T-helper 17 cell (primary cell): Measurements from ENCODE around the gene CYTH3. TPM values are rescaled to one million over a fixed set of nuclear protein-coding genes. Genes with fewer than 3 reads are reported as not detected.

Experiments used
- total RNA-seq, 4 donors: library from RNA in 2 of 4; stranded (reverse) in 2 of 4; gene quantifications; one replicate each; pipeline ENCODE4 v1.2.3 and lab custom pipeline; 2022 to 2026

CYTH3 gene
- total RNA-seq, 2 donors from 2014 or later: 23.1 to 25.8 TPM

Other genes with a start within 250 kb of the CYTH3 start
- not detected for gene ANKRD61, start 241.2 kb downstream of the CYTH3 start, total RNA-seq
- gene EIF2AK1, start 213.4 kb downstream of the CYTH3 start, total RNA-seq: 100 to 1,000 TPM in 1 of 2 donors, 10 to 100 TPM in 1; 62.1 to 116 TPM
- gene USP42, start 167.7 kb downstream of the CYTH3 start, total RNA-seq: 10 to 100 TPM; 33.9 to 35.1 TPM
- 1 to 10 TPM; 6.0 to 6.2 TPM for gene FAM220A, start 76.3 kb upstream of the CYTH3 start, total RNA-seq
- 10 to 100 TPM; 62.2 to 69.4 TPM for gene RAC1, start 101.9 kb upstream of the CYTH3 start, total RNA-seq
- 10 to 100 TPM; 19.6 to 26.8 TPM for gene DAGLB, start 175.3 kb upstream of the CYTH3 start, total RNA-seq
- gene KDELR2, start 211.5 kb upstream of the CYTH3 start, total RNA-seq: 10 to 100 TPM; 38.3 to 38.4 TPM